H1 (cell line): Measurements from ENCODE around the gene OSBPL3. TPM values are rescaled to one million over a fixed set of nuclear protein-coding genes. Genes with fewer than 3 reads are reported as not detected.

ENCODE experiments used
- CHD7 ChIP-seq: fragments of 300-600 bp; sonication (generic); IDR thresholded peaks from 2 replicates; pipeline ENCODE4 v1.7.1; 2012; ENCODE audit warnings: low read length, moderate library complexity, mild to moderate bottlenecking, inconsistent platforms; ENCODE audit not compliant: insufficient replicate concordance
- CTCF ChIP-seq, 3 experiments: IDR thresholded peaks; 1 replicate in 2 of 3; 2 replicates in 1 of 3; pipeline versions ENCODE4 v1.5.1 to v1.6.1; 2011; ENCODE audit warnings: low read length in 3 of 3, mild to moderate bottlenecking in 3 of 3, inconsistent platforms in 2 of 3, low read depth in 1 of 3, moderate library complexity in 1 of 3; ENCODE audit not compliant: insufficient read depth in 1 of 3; ENCODE audit errors: control extremely low read depth in 1 of 3
- SP4 ChIP-seq: IDR thresholded peaks from 2 replicates; pipeline ENCODE4 v1.6.1; 2012; ENCODE audit warnings: low read length, inconsistent platforms
- polyA plus RNA-seq, 7 experiments: library from polyadenylated mRNA; depleted of rRNA in 3 of 7; stranded (reverse) in 5 of 7; unstranded in 2 of 7; fragments of >200 nt in 5 of 7; fragments of 200-250 nt in 2 of 7; gene quantifications; 1 replicate in 5 of 7; 2 replicates in 1 of 7; 4 replicates in 1 of 7; pipeline versions ENCODE4 v1.2.1 to v1.2.3, GENCODE V29; 2011 to 2013; ENCODE audit warnings: missing spikeins in 2 of 7, mixed read lengths in 2 of 7
- total RNA-seq: library from RNA; stranded (reverse); fragmentation: NEBNext Ultra II Directional; extraction: Animal tissue kit (Norgen Biotek cat#: 25700); gene quantifications from 2 replicates; pipeline ENCODE4 v1.2.1, GENCODE V29; 2021

OSBPL3 gene
- total and polyA plus RNA-seq, 2 of the 8 experiments (the other 6 are each of a cell fraction or from before 2014, with no cell fraction given) = 2.8 to 13.9 TPM

- TF ChIP-seq CHD7 = no peak
- no peak for TF ChIP-seq SP4
- no peak for TF ChIP-seq CTCF (IDR thresholded peaks at IDR 0.05; ENCODE audit: control extremely low read depth in 1 of 3, insufficient read depth in 1 of 3, low read depth in 1 of 3, low read length in 3 of 3)
These were observed 7.9 kb downstream of the OSBPL3 start (continued) for GRCh38 chr7:24972166-24972477.
